ENCODE measurements around the gene NAPA.
A peak's percentile ranks its signal among the peaks of the same experiment; 100 is the strongest.

NAPA gene

GRCh38 chr19:47540748-47541147, 25.9 kb upstream of the NAPA start:
- no peak overlapping the region for H3K4me3 ChIP-seq (ENCODE audit: low read length)
- H3K9me3 ChIP-seq (ENCODE audit: control insufficient read depth, insufficient read depth, low read length): no peaks in the 10 kb centered on the region
- peaks cover 20% of the 10 kb centered on the region for H3K4me1 ChIP-seq (ENCODE audit: control insufficient read depth, low read length)
- H3K4me2 ChIP-seq (ENCODE audit: low read length): peak overlapping the region; percentile 25; the same call in 1 of the 2 replicates
- peak overlapping the region; percentile 41 for H3K27ac ChIP-seq (ENCODE audit: low read depth, low read length)
- H4K20me1 ChIP-seq (ENCODE audit: control insufficient read depth, insufficient read depth, low read depth, low read length): no peaks in the 10 kb centered on the region
- H3K36me3 ChIP-seq (ENCODE audit: control insufficient read depth, low read length): no peaks in the 10 kb centered on the region
- H3F3A ChIP-seq (ENCODE audit: control insufficient read depth, insufficient read depth): no peaks in the 10 kb centered on the region
- no peaks in the 10 kb centered on the region for H3K9me2 ChIP-seq (replicated peaks; ENCODE audit: control insufficient read depth, low read length)
- H3K79me2 ChIP-seq (ENCODE audit: control insufficient read depth, low read length): no peaks in the 10 kb centered on the region
- no peak for TF ChIP-seq CTCF (IDR thresholded peaks at IDR 0.05; ENCODE audit: low read depth, low read length, poor library complexity, severe bottlenecking)
- no peak for TF ChIP-seq EZH2phosphoT487 (IDR thresholded peaks at IDR 0.05; ENCODE audit: borderline replicate concordance, low read length)
- no peaks in the 10 kb centered on the region for H3K27me3 ChIP-seq (ENCODE audit: control insufficient read depth, low read length)

GRCh38 chr19:47539747-47540311, 25.0 kb upstream of the NAPA start:
- Histone ChIP-seq H3K4me1 (ENCODE audit: control insufficient read depth, low read length) (peaks cover 20% of the 10 kb centered on the region), H3K9me2 (replicated peaks; ENCODE audit: control insufficient read depth, low read length) (no peaks in the 10 kb centered on the region), H3K4me3 (ENCODE audit: low read length) (no peak overlapping the region), H4K20me1 (ENCODE audit: control insufficient read depth, insufficient read depth, low read depth, low read length) (no peaks in the 10 kb centered on the region), H3K27ac (ENCODE audit: low read depth, low read length) (no peak overlapping the region), H3K9me3 (ENCODE audit: control insufficient read depth, insufficient read depth, low read length) (no peaks in the 10 kb centered on the region), H3F3A (ENCODE audit: control insufficient read depth, insufficient read depth) (no peaks in the 10 kb centered on the region), H3K79me2 (ENCODE audit: control insufficient read depth, low read length) (no peaks in the 10 kb centered on the region), H3K4me2 (ENCODE audit: low read length) (no peak overlapping the region), H3K27me3 (ENCODE audit: control insufficient read depth, low read length) (no peaks in the 10 kb centered on the region), H3K36me3 (ENCODE audit: control insufficient read depth, low read length) (no peaks in the 10 kb centered on the region)
- TF ChIP-seq CTCF (IDR thresholded peaks at IDR 0.05; ENCODE audit: low read depth, low read length, poor library complexity, severe bottlenecking): no peak
- TF ChIP-seq EZH2phosphoT487 (IDR thresholded peaks at IDR 0.05; ENCODE audit: borderline replicate concordance, low read length): no peak

GRCh38 chr19:47538812-47539211, 23.9 kb upstream of the NAPA start:
- no peaks in the 10 kb centered on the region for H3F3A ChIP-seq (ENCODE audit: control insufficient read depth, insufficient read depth)

More at GRCh38 chr19:47538812-47539211, 23.9 kb upstream of the NAPA start:
- TF ChIP-seq CTCF (IDR thresholded peaks at IDR 0.05; ENCODE audit: low read depth, low read length, poor library complexity, severe bottlenecking): no peak
- TF ChIP-seq EZH2phosphoT487 (IDR thresholded peaks at IDR 0.05; ENCODE audit: borderline replicate concordance, low read length): no peak
- H3K36me3 ChIP-seq (ENCODE audit: control insufficient read depth, low read length): no peaks in the 10 kb centered on the region
- H3K9me3 ChIP-seq (ENCODE audit: control insufficient read depth, insufficient read depth, low read length): no peaks in the 10 kb centered on the region
- H4K20me1 ChIP-seq (ENCODE audit: control insufficient read depth, insufficient read depth, low read depth, low read length): no peaks in the 10 kb centered on the region
- no peak overlapping the region for H3K27ac ChIP-seq (ENCODE audit: low read depth, low read length)
- H3K27me3 ChIP-seq (ENCODE audit: control insufficient read depth, low read length): no peaks in the 10 kb centered on the region
- no peak overlapping the region for H3K4me2 ChIP-seq (ENCODE audit: low read length)
- H3K79me2 ChIP-seq (ENCODE audit: control insufficient read depth, low read length): no peaks in the 10 kb centered on the region
- no peak overlapping the region for H3K4me3 ChIP-seq (ENCODE audit: low read length)
- no peaks in the 10 kb centered on the region for H3K9me2 ChIP-seq (replicated peaks; ENCODE audit: control insufficient read depth, low read length)
- H3K4me1 ChIP-seq (ENCODE audit: control insufficient read depth, low read length): peaks cover 20% of the 10 kb centered on the region

Data from DOHH2 (cell line).